Measurements from ENCODE around the gene MAP2K7.

MAP2K7 gene

DNA sequence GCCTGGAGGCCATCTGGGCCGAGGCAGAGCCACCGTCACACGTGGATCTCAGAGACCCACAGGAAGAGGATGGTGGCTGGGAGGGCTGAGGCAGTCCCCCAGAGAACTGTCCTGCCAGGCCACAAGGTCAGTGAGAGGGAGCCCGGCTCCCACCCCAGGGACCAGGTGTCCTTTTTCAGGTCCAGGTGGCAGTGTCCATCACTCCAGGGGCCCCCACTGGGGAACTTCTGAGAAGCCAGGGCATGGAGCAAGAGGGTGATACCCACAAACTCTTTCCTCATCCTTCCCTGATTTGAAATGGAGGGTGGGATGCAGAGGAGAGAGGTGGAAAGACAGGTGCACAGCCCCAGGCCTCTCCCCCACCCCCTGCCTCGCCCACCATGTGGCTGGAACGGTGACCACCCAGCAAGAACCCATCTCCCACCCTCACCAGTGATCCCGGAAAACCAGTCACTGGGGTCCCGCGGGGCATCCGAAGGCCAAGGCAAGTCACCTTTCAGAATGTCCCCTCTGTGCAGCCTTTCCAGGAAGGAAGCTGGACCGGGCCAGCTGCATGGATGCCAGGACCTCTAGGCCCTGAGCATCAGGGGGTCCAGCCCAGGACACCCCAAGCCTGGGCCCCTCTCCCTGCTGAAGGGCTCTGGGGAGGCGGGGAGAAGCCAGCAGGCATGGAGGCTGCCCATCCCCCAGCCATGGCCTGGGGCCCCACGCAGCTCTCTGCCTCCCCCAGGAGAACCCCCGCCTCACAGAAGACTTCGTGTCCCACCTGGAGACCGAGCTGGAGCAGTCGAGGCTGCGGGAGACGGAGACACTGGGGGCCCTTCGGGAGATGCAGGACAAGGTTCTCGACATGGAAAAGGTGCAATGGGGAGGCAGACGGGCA is 43.6 kb upstream of the MAP2K7 start:
- no peak for DNase-seq (ENCODE audit: low read depth)
- H3K4me3 ChIP-seq (ENCODE audit: low read depth, low read length) = no peak overlapping the region
- TF ChIP-seq, protein P1, sequence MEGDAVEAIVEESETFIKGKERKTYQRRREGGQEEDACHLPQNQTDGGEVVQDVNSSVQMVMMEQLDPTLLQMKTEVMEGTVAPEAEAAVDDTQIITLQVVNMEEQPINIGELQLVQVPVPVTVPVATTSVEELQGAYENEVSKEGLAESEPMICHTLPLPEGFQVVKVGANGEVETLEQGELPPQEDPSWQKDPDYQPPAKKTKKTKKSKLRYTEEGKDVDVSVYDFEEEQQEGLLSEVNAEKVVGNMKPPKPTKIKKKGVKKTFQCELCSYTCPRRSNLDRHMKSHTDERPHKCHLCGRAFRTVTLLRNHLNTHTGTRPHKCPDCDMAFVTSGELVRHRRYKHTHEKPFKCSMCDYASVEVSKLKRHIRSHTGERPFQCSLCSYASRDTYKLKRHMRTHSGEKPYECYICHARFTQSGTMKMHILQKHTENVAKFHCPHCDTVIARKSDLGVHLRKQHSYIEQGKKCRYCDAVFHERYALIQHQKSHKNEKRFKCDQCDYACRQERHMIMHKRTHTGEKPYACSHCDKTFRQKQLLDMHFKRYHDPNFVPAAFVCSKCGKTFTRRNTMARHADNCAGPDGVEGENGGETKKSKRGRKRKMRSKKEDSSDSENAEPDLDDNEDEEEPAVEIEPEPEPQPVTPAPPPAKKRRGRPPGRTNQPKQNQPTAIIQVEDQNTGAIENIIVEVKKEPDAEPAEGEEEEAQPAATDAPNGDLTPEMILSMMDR (IDR thresholded peaks at IDR 0.05; ENCODE audit: low read depth, low read length, missing control alignments) = no peak

DNA sequence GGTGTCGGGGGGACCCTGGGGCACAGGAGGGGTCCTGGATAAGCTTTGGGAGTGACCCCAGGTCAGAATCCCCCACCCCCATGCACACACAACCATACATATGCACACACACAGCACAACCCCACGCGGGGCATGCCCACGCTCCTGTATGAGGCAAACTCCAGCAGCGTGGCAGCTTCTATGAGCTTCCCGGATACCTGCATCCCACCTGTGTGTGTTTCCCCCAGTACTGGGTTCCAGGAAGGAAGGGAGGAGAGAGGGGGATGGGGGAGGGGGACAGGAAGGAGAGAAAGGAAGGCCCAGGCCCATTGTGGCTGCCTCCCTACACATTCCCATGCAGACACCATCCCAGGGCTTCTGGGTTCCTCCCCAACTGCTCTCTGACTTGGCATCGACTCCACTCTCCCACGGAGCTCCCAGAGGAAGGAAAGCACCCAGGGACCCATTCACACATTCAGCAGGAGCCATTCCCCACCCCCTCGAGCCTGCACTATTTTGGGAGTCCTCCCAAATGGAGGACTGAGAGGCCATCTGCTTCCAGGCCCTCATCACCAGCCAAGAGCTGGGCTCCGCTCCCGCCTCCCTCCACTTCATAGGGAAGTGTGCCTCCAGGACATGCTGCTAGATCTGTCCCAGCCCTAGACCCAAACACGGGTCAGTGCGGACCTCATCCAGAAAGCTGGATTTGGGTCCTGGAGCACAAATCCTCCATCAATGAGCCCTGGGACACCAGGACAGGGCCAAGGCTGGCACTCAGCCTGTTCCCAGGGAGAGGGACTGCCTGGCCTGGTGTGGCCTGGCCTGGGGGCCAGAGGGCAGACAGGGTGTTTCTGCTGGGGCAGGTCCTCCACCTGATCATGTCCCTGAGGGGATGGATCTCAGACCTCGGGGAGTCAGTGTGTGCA is 42.7 kb upstream of the MAP2K7 start:
- no peak for DNase-seq (ENCODE audit: low read depth)
- TF ChIP-seq, protein P1 (IDR thresholded peaks at IDR 0.05; ENCODE audit: low read depth, low read length, missing control alignments) = no peak
- H3K4me3 ChIP-seq (ENCODE audit: low read depth, low read length) = no peak overlapping the region

DNA sequence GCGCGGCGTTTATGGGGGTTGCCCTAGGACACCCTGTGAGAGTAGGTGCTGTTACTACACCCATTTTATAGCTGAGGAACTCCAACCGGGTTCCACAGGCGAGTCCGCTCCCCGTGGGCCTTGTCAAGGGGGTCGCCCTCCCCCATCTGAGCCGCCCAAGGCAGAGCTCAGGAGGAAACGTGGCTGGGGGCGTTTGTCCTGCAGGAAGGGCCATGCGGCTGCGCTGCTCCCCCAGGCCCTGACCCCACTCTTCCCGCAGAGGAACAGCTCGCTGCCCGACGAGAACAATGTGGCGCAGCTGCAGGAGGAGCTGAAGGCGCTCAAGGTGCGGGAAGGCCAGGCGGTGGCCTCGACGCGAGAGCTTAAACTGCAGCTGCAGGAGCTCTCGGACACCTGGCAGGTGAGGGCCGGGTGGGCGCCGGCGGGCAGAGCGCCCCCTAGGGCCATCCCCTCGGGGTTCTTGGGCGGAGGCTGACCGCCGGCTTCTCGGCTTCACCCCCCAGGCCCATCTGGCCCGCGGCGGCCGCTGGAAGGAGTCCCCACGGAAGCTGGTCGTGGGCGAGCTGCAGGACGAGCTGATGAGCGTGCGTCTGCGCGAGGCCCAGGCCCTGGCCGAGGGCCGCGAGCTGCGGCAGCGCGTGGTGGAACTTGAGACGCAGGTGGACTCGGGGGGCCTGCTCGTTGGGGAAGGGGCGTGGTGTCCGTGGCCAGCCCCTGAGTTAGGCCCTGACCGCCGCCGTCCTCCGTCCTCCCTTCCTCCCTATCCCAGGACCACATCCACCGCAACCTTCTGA is 41.9 kb upstream of the MAP2K7 start:
- TF ChIP-seq, protein P1 (IDR thresholded peaks at IDR 0.05; ENCODE audit: low read depth, low read length, missing control alignments) = peak; percentile 25
- no peak for DNase-seq (ENCODE audit: low read depth)
- no peak overlapping the region for H3K4me3 ChIP-seq (ENCODE audit: low read depth, low read length)

DNA sequence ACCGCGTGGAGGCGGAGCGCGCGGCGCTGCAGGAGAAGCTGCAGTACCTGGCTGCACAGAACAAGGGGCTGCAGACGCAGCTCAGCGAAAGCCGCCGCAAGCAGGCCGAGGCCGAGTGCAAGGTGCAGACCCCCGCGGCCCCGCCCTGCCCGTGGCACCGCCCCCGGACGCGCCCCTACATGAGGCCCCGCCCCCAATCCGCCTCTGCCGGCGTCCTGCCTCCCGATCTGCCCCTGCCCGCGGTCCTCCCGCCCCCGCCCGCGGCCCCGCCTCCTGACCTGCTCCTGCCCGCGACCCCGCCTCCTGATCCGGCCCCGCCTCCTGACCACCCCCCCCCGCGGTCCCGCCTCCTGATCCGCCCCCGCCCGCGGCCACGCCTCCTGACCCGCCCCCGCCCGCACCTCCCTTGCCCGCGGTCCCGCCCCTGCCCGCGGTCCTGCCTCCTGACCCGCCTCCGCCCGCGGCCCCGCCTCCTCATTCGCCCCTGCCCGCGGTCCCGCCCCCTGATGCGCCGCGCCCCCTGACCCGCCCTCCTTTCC is 41.2 kb upstream of the MAP2K7 start:
- no peak for DNase-seq (ENCODE audit: low read depth)
- TF ChIP-seq, protein P1 (IDR thresholded peaks at IDR 0.05; ENCODE audit: low read depth, low read length, missing control alignments) = no peak
- H3K4me3 ChIP-seq (ENCODE audit: low read depth, low read length) = no peak overlapping the region

DNA sequence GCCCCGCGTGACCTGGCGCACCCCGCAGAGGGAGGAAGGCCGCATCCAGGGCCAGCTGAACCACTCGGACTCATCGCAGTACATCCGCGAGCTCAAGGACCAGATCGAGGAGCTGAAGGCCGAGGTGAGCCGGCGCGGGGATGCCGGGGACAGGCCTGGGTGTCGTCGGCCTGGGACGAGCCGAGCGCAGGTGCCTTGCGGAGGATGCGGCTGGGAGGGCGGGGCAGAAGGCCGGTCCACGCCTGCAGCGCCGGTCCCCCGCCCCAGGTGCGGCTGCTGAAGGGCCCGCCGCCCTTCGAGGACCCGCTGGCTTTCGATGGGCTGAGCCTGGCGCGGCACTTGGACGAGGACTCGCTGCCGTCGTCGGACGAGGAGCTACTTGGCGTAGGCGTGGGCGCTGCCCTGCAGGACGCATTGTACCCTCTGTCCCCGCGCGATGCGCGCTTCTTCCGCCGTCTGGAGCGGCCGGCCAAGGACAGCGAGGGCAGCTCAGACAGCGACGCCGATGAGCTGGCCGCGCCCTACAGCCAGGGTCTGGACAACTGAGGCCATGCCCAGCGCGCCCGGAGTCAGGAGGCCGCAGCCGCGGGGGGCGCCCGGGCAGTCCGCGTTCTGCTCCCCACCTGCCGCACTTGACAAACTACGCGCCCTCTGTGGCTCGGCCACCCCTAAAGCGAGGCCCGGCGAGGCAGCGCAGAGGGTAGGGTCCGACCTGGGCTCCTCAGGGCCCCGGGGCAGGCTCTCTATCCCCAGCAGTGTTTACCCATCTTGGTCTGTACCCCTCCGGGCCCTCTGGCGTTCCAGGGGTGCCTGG is 40.3 kb upstream of the MAP2K7 start:
- no peak overlapping the region for H3K4me3 ChIP-seq (ENCODE audit: low read depth, low read length)
- DNase-seq (ENCODE audit: low read depth) = no peak
- TF ChIP-seq, protein P1 (IDR thresholded peaks at IDR 0.05; ENCODE audit: low read depth, low read length, missing control alignments) = no peak

Data from GM12864 (cell line).